NCI-H748 (cell line): ENCODE results near the gene DOCK6.

Experiments
- DNase-seq: peaks from one replicate; lab custom pipeline; 2025; ENCODE audit not compliant: unreplicated experiment; lab: John Stamatoyannopoulos, UW

DOCK6 gene

GRCh38 chr19:11151181-11151580 lies 111.1 kb downstream of the DOCK6 start:
- DNase-seq, result no peak
